A549 treated with Mapracorat at 1 μM for 4 hours (cell line): ENCODE data around the gene TOPAZ1. TPM values are rescaled to one million over a fixed set of nuclear protein-coding genes. Genes with fewer than 3 reads are reported as not detected.

ENCODE experiments used
- total RNA-seq: library from RNA; stranded (reverse); fragments of 200-300 nt; extraction: Qiagen RNA extraction; gene quantifications from 5 replicates; pipeline ENCODE4 v1.2.3, GENCODE V29; 2022

Gene TOPAZ1
- not detected in 5 replicates for total RNA-seq

GRCh38 chr3:44241706-44242105 lies at the start of gene TOPAZ1:
TOPAZ1 (plus strand) TSS chr3:44241886; CDS start chr3:44242054, 168 bp downstream.

GRCh38 chr3:44338010-44338827 lies 96.5 kb downstream of the TOPAZ1 start, which contains the start of gene TCAIM:
TCAIM (plus strand) TSS chr3:44338766; CDS start chr3:44354783, 16,017 bp downstream.

Other genes with a start within 250 kb of the TOPAZ1 start
- gene TCAIM, start 96.9 kb downstream of the TOPAZ1 start, total RNA-seq, result 6.8 to 8.5 TPM (median 7.6 TPM) in 5 replicates
- 2.3 to 2.7 TPM (median 2.6 TPM) in 5 replicates for gene ZNF445, start 235.8 kb downstream of the TOPAZ1 start, total RNA-seq